IMR-90 (cell line): ENCODE results near the gene MAPKAPK2. TPM values are rescaled to one million over a fixed set of nuclear protein-coding genes. Genes with fewer than 3 reads are reported as not detected.
A peak's percentile ranks its signal among the peaks of the same experiment; 100 is the strongest.

ENCODE experiments used
- ATAC-seq: fragments of 200-7000 bp; cut with Tn5 transposase; 2 replicates; pipeline ENCODE4 v1.9.1; 2020; ENCODE audit warnings: low read depth, mild to moderate bottlenecking, moderate library complexity
- BruUV-seq: library from RNA; stranded (reverse); fragments of 400-500 nt; replicated peaks from 2 replicates; lab custom pipeline; 2021; lab: Mats Ljungman, UMichigan
- CTCF ChIA-PET: fragments of 300-600 bp; formaldehyde crosslinking; extraction: SDS; loops from one replicate; lab custom pipeline; 2021; ENCODE audit warnings: antibody characterized with exemption; lab: Yijun Ruan, JAX
- POLR2A ChIA-PET: fragments of 300-600 bp; sonication (Branson Sonifier 250); formaldehyde crosslinking; loops from one replicate; lab custom pipeline; 2022; ENCODE audit warnings: antibody characterized with exemption; ENCODE audit not compliant: unreplicated experiment; lab: Charles Lee
- DNase-seq: peaks from one replicate; pipeline ENCODE4 v3.0.0; 2013
- H2AFZ ChIP-seq: replicated peaks from 2 replicates; pipeline ENCODE3; 2013; ENCODE audit warnings: low read length, mild to moderate bottlenecking; ENCODE audit not compliant: poor library complexity
- H2AK5ac ChIP-seq: 2 replicates; pipeline ENCODE4 v1.6.1; 2013; ENCODE audit warnings: low read depth, low read length, inconsistent platforms
- H2AK9ac ChIP-seq: replicated peaks from 2 replicates; pipeline ENCODE3; 2013; ENCODE audit warnings: mild to moderate bottlenecking, low read depth, low read length, moderate library complexity; ENCODE audit not compliant: poor library complexity
- H2BK120ac ChIP-seq: 2 replicates; pipeline ENCODE4 v1.6.1; 2013; ENCODE audit warnings: low read depth, low read length, inconsistent platforms
- H2BK15ac ChIP-seq: 3 replicates; pipeline ENCODE4 v1.6.1; 2013; ENCODE audit warnings: low read depth, low read length, inconsistent platforms
- H2BK20ac ChIP-seq: 2 replicates; pipeline ENCODE4 v1.6.1; 2013; ENCODE audit warnings: low read depth, mild to moderate bottlenecking, inconsistent platforms, low read length, moderate library complexity
- H2BK5ac ChIP-seq: 2 replicates; pipeline ENCODE4 v1.6.1; 2013; ENCODE audit warnings: mild to moderate bottlenecking, low read depth, low read length, inconsistent platforms; ENCODE audit not compliant: poor library complexity, severe bottlenecking
- H3K14ac ChIP-seq: replicated peaks from 2 replicates; pipeline ENCODE4 v1.6.1; 2013; ENCODE audit warnings: low read depth, low read length, inconsistent platforms
- H3K18ac ChIP-seq: 2 replicates; pipeline ENCODE4 v1.6.1; 2013; ENCODE audit warnings: low read depth, low read length, control low read depth
- H3K23ac ChIP-seq: 2 replicates; pipeline ENCODE4 v1.6.1; 2013; ENCODE audit warnings: low read depth, low read length, inconsistent platforms
- H3K27ac ChIP-seq: 2 replicates; pipeline ENCODE4 v1.5.1; 2013; ENCODE audit warnings: mild to moderate bottlenecking, control low read depth, low read length; ENCODE audit not compliant: insufficient read depth
- H3K27me3 ChIP-seq: 2 replicates; pipeline ENCODE4 v1.6.1; 2013; ENCODE audit warnings: low read length; ENCODE audit not compliant: control insufficient read depth, insufficient read depth
- H3K36me3 ChIP-seq: 2 replicates; pipeline ENCODE4 v1.6.1; 2013; ENCODE audit warnings: low read length, mixed read lengths; ENCODE audit not compliant: control insufficient read depth, insufficient read depth
- H3K4ac ChIP-seq: 2 replicates; pipeline ENCODE4 v1.6.1; 2013; ENCODE audit warnings: low read depth, low read length, inconsistent platforms
- H3K4me1 ChIP-seq: 2 replicates; pipeline ENCODE4 v1.6.1; 2013; ENCODE audit warnings: low read length, mixed read lengths; ENCODE audit not compliant: control insufficient read depth, insufficient read depth
- H3K4me2 ChIP-seq: 2 replicates; pipeline ENCODE4 v1.6.1; 2013; ENCODE audit warnings: low read depth, mild to moderate bottlenecking, control low read depth, low read length, moderate library complexity
- H3K4me3 ChIP-seq: 2 replicates; pipeline ENCODE4 v1.5.1; 2013; ENCODE audit warnings: low read depth, mild to moderate bottlenecking, control low read depth, low read length, moderate library complexity; ENCODE audit not compliant: insufficient read depth
- H3K56ac ChIP-seq: 2 replicates; pipeline ENCODE4 v1.6.1; 2013; ENCODE audit warnings: low read length, inconsistent platforms; ENCODE audit not compliant: insufficient read depth; ENCODE audit errors: extremely low read depth
- H3K79me1 ChIP-seq, 2 experiments: 2 replicates each; pipeline ENCODE4 v1.6.1; 2013; ENCODE audit warnings: low read length in 2 of 2, inconsistent platforms in 1 of 2, low read depth in 1 of 2
- H3K9ac ChIP-seq: 2 replicates; pipeline ENCODE4 v1.6.1; 2013; ENCODE audit warnings: low read depth, low read length, control low read depth
- H3K9me1 ChIP-seq: 2 replicates; pipeline ENCODE4 v1.6.1; 2013; ENCODE audit warnings: low read length, inconsistent platforms; ENCODE audit not compliant: insufficient read depth
- H3K9me3 ChIP-seq: 2 replicates; pipeline ENCODE4 v1.6.1; 2013; ENCODE audit warnings: low read length; ENCODE audit not compliant: control insufficient read depth, insufficient read depth
- H4K20me1 ChIP-seq: 2 replicates; pipeline ENCODE4 v1.6.1; 2013; ENCODE audit warnings: low read length, inconsistent platforms; ENCODE audit not compliant: insufficient read depth
- H4K5ac ChIP-seq: 2 replicates; pipeline ENCODE4 v1.6.1; 2013; ENCODE audit warnings: mild to moderate bottlenecking, low read depth, low read length, control low read depth
- H4K8ac ChIP-seq, 2 experiments: 2 replicates each; pipeline ENCODE4 v1.6.1; 2013; ENCODE audit warnings: low read depth in 2 of 2, low read length in 2 of 2, control low read depth in 1 of 2, inconsistent platforms in 1 of 2
- H4K91ac ChIP-seq: 2 replicates; pipeline ENCODE4 v1.6.1; 2013; ENCODE audit warnings: low read depth, low read length, inconsistent platforms; ENCODE audit not compliant: insufficient read depth
- FOS ChIP-seq: fragments of 150-350 bp; IDR thresholded peaks from 2 replicates; pipeline ENCODE4 v1.6.1; 2016; ENCODE audit warnings: low read depth, low read length
- MAZ ChIP-seq: IDR thresholded peaks from 2 replicates; pipeline ENCODE4 v1.6.1; 2012; ENCODE audit warnings: low read depth, mild to moderate bottlenecking, low read length, improper control_type of control experiment, moderate library complexity, borderline replicate concordance
- NFE2L2 ChIP-seq: fragments of 150-350 bp; IDR thresholded peaks from 2 replicates; pipeline ENCODE4 v1.6.1; 2016; ENCODE audit warnings: low read depth, mild to moderate bottlenecking, low read length
- SMC3 ChIP-seq: fragments of 150-350 bp; IDR thresholded peaks from 2 replicates; pipeline ENCODE4 v1.6.1; 2016; ENCODE audit warnings: low read depth, mild to moderate bottlenecking, antibody characterized with exemption, low read length, moderate library complexity
- WGBS, 2 experiments: methylation state at CpG; one replicate each; pipeline versions ENCODE4 v1.1.5 to v1.1.7; 2013; ENCODE audit warnings: missing lambda C conversion rate in 2 of 2; ENCODE audit not compliant: insufficient read length in 1 of 2; ENCODE audit errors: extremely low coverage in 2 of 2; 5-methylcytosine and 5-hydroxymethylcytosine counted together
- dilution Hi-C: fragments of 300-500 bp; cut with HindIII; formaldehyde crosslinking; loops from one replicate; pipeline ENCODE4 v1.14.3; 2018; ENCODE audit warnings: low sequenced_read_pairs; ENCODE audit not compliant: unreplicated experiment
- in situ Hi-C: fragments of 300-500 bp; cut with MboI; formaldehyde crosslinking; loops from 3 replicates; pipeline ENCODE4 v1.14.3; 2019; ENCODE audit warnings: low sequenced_read_pairs, inconsistent platforms, mixed read lengths
- intact Hi-C: fragments of 100-400 bp; cut with micrococcal nuclease; formaldehyde crosslinking; loops from 2 replicates; pipeline ENCODE4 v1.10.0; 2022
- polyA plus RNA-seq, 3 experiments: library from polyadenylated mRNA; depleted of rRNA; stranded (reverse); fragments of >200 nt; gene quantifications; 2 replicates each; pipeline ENCODE4 v1.2.3, GENCODE V29; 2012; ENCODE audit warnings: low replicate concordance in 1 of 3
- total RNA-seq: library from RNA; depleted of rRNA; stranded (reverse); fragments of >200 nt; gene quantifications from 2 replicates; pipeline ENCODE4 v1.2.3, GENCODE V29; 2012

The MAPKAPK2 gene
- total and polyA plus RNA-seq, 2 of the 4 experiments (the other 2 are of a cell fraction) = 56.5 to 66.4 TPM

DNA sequence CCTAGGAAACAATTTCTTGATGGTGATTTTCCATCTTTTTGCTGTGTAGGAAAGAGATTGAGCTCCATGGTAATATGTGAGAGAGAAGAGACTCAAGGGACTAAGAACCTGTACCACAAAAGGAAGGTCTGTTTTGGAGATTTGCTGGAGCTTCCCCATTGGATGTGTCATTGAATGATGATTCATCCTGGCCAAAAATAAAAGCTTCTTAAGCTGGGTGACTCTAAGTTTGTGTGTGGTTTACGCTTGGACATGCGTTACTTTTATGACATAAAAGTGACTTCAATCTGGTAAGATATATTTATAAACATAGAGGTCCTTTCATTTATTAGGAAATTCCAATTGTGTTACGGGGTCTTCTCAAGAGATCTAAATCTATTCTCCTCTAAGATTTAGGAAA, 68.4 kb downstream of the MAPKAPK2 start:
- H3K4ac ChIP-seq = peak overlapping the region; percentile 11; the same call in 1 of the 2 replicates
- H4K8ac ChIP-seq = peak overlapping the region in 1 of 2 experiments; percentile 2; a peak in 1 of 4 replicates
- in situ Hi-C loops = no loop called here
- ATAC-seq (peak; percentile 57), DNase-seq (peak; percentile 84)
- H4K20me1 ChIP-seq = no peaks in the 10 kb centered on the region
- peaks cover 14% of the 10 kb centered on the region for H3K9me1 ChIP-seq
- no peak overlapping the region for H3K14ac ChIP-seq
- H2BK5ac ChIP-seq = no peak overlapping the region
- intact Hi-C loops = loop anchor here (10.0 kb wide), 1 partner anchor 322 kb away; no protein-coding TSS in a partner anchor
- dilution Hi-C loops = no loop called here
- no peak overlapping the region for H3K18ac ChIP-seq
- H2AK9ac ChIP-seq = no peak overlapping the region
- no peak overlapping the region for H2BK120ac ChIP-seq
- H3K56ac ChIP-seq = no peak overlapping the region
- H3K4me2 ChIP-seq = no peak overlapping the region
- WGBS, 2 experiments = no CpG with 5 or more reads among the region's 3 CpGs
- H2BK20ac ChIP-seq = no peak overlapping the region
- no peak overlapping the region for H2AK5ac ChIP-seq
- H3K79me1 ChIP-seq = no peaks in the 10 kb centered on the region
- no peak overlapping the region for H4K5ac ChIP-seq
- H2AFZ ChIP-seq = no peak overlapping the region
- H3K9me3 ChIP-seq = no peaks in the 10 kb centered on the region; the same call in 1 of the 2 replicates
- no peaks in the 10 kb centered on the region for H3K36me3 ChIP-seq
- H3K4me1 ChIP-seq = peaks cover 1% of the 10 kb centered on the region; the same call in 1 of the 2 replicates
- H3K4me3 ChIP-seq = no peak overlapping the region
- POLR2A ChIA-PET = interaction anchor here (0.5 kb wide), 1 partner anchor 114 kb away, joined by 9 read pairs; no protein-coding TSS in a partner anchor
- BruUV-seq = no TSS peak
- TF ChIP-seq FOS (peak; percentile 53), MAZ (no peak), NFE2L2 (no peak), SMC3 (no peak)
- H2BK15ac ChIP-seq = no peak overlapping the region
- no peak overlapping the region for H3K9ac ChIP-seq
- no peak overlapping the region for H3K27ac ChIP-seq
- CTCF ChIA-PET = interaction anchor here (1.3 kb wide), 1 partner anchor 9 kb away, joined by 5 read pairs; no protein-coding TSS in a partner anchor
- H3K27me3 ChIP-seq = no peaks in the 10 kb centered on the region
- no peak overlapping the region for H4K91ac ChIP-seq
- H3K23ac ChIP-seq = no peak overlapping the region
